ENCODE results near the gene ABL1. TPM values are rescaled to one million over a fixed set of nuclear protein-coding genes. Genes with fewer than 3 reads are reported as not detected.
A peak's percentile ranks its signal among the peaks of the same experiment; 100 is the strongest.

Gene ABL1
- 23.5 and 24.6 TPM in 2 replicates for polyA plus RNA-seq (2012; rRNA removed)
- polyA plus RNA-seq (2012; cell fraction: cytosol; rRNA removed), result 16.8 and 22.1 TPM in 2 replicates
- 46.2 and 46.5 TPM in 2 replicates for polyA plus RNA-seq (2012; cell fraction: nucleus; rRNA removed)

GRCh38 chr9:130834371-130835336, at the start of gene ABL1:
ABL1 (plus strand) TSS chr9:130835254; CDS start chr9:130835447, 193 bp downstream.
- H3K4me3 ChIP-seq (ENCODE audit: low read depth in 2 of 2, low read length in 1 of 2), result peak within 1 kb of the TSS; percentile 73 to 77
- peak within 1 kb of the TSS; percentile 88 for H3K4me2 ChIP-seq
- peak; percentile 93 for DNase-seq
- H3K36me3 ChIP-seq (replicated peaks in 1 of 2; ENCODE audit: control insufficient read depth in 1 of 2, insufficient read depth in 2 of 2, low read length in 1 of 2), result peaks cover 0 to 9% of the 10 kb centered on the region in 2 experiments
- 0 out of 2 replicates have a peak, but pooled peaks have one; percentile 12 for TF ChIP-seq ELF1 (IDR thresholded peaks at IDR 0.05)
- TF ChIP-seq RXRA (IDR thresholded peaks at IDR 0.05; ENCODE audit: borderline replicate concordance, low read depth), result peak; percentile 51; the same call in 1 of the 2 replicates
- TF ChIP-seq EP300 (IDR thresholded peaks at IDR 0.05; ENCODE audit: borderline replicate concordance in 1 of 2, low read depth in 1 of 2, low read length in 1 of 2), result peak; percentile 3 to 6; a peak in 2 of 4 replicates
- no peak; the same call in 1 of the 2 replicates for TF ChIP-seq SIN3A (IDR thresholded peaks at IDR 0.05; ENCODE audit: borderline replicate concordance, low read depth, low read length)
- TF ChIP-seq GATA2 (CRISPR knock-in tag; IDR thresholded peaks at IDR 0.05), result no peak
- TF ChIP-seq POLR2AphosphoS5 (IDR thresholded peaks at IDR 0.05; ENCODE audit: low read depth, low read length), result no peak
- no peak for TF ChIP-seq USF2 (IDR thresholded peaks at IDR 0.05; ENCODE audit: borderline replicate concordance, low read depth, low read length)
- TF ChIP-seq MXI1 (IDR thresholded peaks at IDR 0.05; ENCODE audit: low read depth, low read length), result peak; percentile 88
- 0 out of 2 replicates have a peak, but pooled peaks have one; percentile 16 for TF ChIP-seq FOSL2 (IDR thresholded peaks at IDR 0.05; ENCODE audit: borderline replicate concordance, low read depth)
- peak; percentile 30; the same call in 1 of the 2 replicates for TF ChIP-seq NRF1 (IDR thresholded peaks at IDR 0.05; ENCODE audit: low read depth, low read length)
- TF ChIP-seq YY1 (IDR thresholded peaks at IDR 0.05; ENCODE audit: low read depth), result no peak
- TF ChIP-seq RFX5 (IDR thresholded peaks at IDR 0.05; ENCODE audit: low read length), result no peak
- TF ChIP-seq GABPA (IDR thresholded peaks at IDR 0.05; ENCODE audit: low read depth), result no peak
- TF ChIP-seq FOXM1 (IDR thresholded peaks at IDR 0.05; ENCODE audit: low read depth), result no peak
- TF ChIP-seq RCOR1 (IDR thresholded peaks at IDR 0.05; ENCODE audit: low read length), result 0 out of 2 replicates have a peak, but pooled peaks have one; percentile 44
- TF ChIP-seq, protein P1, sequence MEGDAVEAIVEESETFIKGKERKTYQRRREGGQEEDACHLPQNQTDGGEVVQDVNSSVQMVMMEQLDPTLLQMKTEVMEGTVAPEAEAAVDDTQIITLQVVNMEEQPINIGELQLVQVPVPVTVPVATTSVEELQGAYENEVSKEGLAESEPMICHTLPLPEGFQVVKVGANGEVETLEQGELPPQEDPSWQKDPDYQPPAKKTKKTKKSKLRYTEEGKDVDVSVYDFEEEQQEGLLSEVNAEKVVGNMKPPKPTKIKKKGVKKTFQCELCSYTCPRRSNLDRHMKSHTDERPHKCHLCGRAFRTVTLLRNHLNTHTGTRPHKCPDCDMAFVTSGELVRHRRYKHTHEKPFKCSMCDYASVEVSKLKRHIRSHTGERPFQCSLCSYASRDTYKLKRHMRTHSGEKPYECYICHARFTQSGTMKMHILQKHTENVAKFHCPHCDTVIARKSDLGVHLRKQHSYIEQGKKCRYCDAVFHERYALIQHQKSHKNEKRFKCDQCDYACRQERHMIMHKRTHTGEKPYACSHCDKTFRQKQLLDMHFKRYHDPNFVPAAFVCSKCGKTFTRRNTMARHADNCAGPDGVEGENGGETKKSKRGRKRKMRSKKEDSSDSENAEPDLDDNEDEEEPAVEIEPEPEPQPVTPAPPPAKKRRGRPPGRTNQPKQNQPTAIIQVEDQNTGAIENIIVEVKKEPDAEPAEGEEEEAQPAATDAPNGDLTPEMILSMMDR (IDR thresholded peaks at IDR 0.05), result no peak
- TF ChIP-seq MAX (IDR thresholded peaks at IDR 0.05; ENCODE audit: low read depth), result peak; percentile 82
- no peak for TF ChIP-seq CHD2 (IDR thresholded peaks at IDR 0.05; ENCODE audit: low read length, partially characterized antibody)
- TF ChIP-seq MEF2A (IDR thresholded peaks at IDR 0.05; ENCODE audit: borderline replicate concordance, low read depth), result no peak
- ChIA-PET POLR2A (interaction anchor here (1.0 kb wide), 1 partner anchor 11 kb away, joined by 3 read pairs; no protein-coding TSS in a partner anchor), CTCF (interaction anchor here (1.0 to 1.8 kb wide), 6 partner anchors 10 to 128 kb away, joined by 3 to 6 read pairs (median 3); no protein-coding TSS in a partner anchor)
- no peaks in the 10 kb centered on the region for H3K9me2 ChIP-seq
- peak within 1 kb of the TSS; percentile 87 to 97 for H3K27ac ChIP-seq (ENCODE audit: low read depth in 2 of 2, low read length in 1 of 2)
- no peaks in the 10 kb centered on the region for H3K9me3 ChIP-seq
- H3K4me1 ChIP-seq (ENCODE audit: control insufficient read depth in 1 of 2, insufficient read depth in 2 of 2, low read depth in 1 of 2, low read length in 1 of 2), result peaks cover 40 to 47% of the 10 kb centered on the region in 2 experiments
- H3F3A ChIP-seq (replicated peaks; ENCODE audit: insufficient read depth), result peaks cover 21% of the 10 kb centered on the region
- H3K9ac ChIP-seq, result peak within 1 kb of the TSS; percentile 94
- H4K20me1 ChIP-seq (ENCODE audit: insufficient read depth), result peaks cover 27% of the 10 kb centered on the region
- 6% methylated on average over 25 of the region's 78 CpGs for WGBS (ENCODE audit: low lambda C conversion rate)
- H3K79me2 ChIP-seq (ENCODE audit: insufficient read depth), result peaks cover 80% of the 10 kb centered on the region
- no peaks in the 10 kb centered on the region for H3K27me3 ChIP-seq (ENCODE audit: insufficient read depth)
- peak within 1 kb of the TSS; percentile 45; the same call in 1 of the 2 replicates for H2AFZ ChIP-seq (ENCODE audit: low read depth)

Data from SK-N-SH (cell line).